Measurements from ENCODE around the gene FMN1. TPM values are rescaled to one million over a fixed set of nuclear protein-coding genes. Genes with fewer than 3 reads are reported as not detected.
A peak's percentile ranks its signal among the peaks of the same experiment; 100 is the strongest.

The FMN1 gene
- total and polyA plus RNA-seq, 2 of the 8 experiments (the other 6 are each of a cell fraction or from before 2014, with no cell fraction given), result 0.27 to 3.7 TPM

- Histone ChIP-seq H2BK12ac (ENCODE audit: low read depth, low read length) (no peak overlapping the region), H3K4ac (replicated peaks; ENCODE audit: insufficient read length, low read depth, low read length) (no peak overlapping the region), H3K56ac (replicated peaks; ENCODE audit: insufficient read length, low read depth, low read length) (no peak overlapping the region), H3K23me2 (ENCODE audit: low read depth, low read length) (peaks cover 8% of the 10 kb centered on the region; the same call in 1 of the 2 replicates), H2BK120ac (replicated peaks; ENCODE audit: low read depth, low read length) (no peak overlapping the region), H2BK5ac (ENCODE audit: low read depth, low read length) (no peak overlapping the region), H2BK20ac (ENCODE audit: low read length) (no peak overlapping the region), H2BK15ac (ENCODE audit: low read length) (no peak overlapping the region), H3K14ac (ENCODE audit: insufficient read length) (no peak overlapping the region), H3K79me1 (ENCODE audit: low read depth, low read length) (no peaks in the 10 kb centered on the region), H3K27ac (ENCODE audit: low read depth, low read length) (no peak overlapping the region), H3K9ac (replicated peaks in 1 of 4; ENCODE audit: extremely low read depth in 1 of 4, low read depth in 3 of 4, low read length in 3 of 4) (peak overlapping the region in 1 of 4 experiments; percentile 56; a peak in 1 of 7 replicates), H4K20me1 (replicated peaks in 1 of 2; ENCODE audit: control insufficient read depth in 1 of 2, insufficient read depth in 2 of 2, low read length in 2 of 2) (no peaks in the 10 kb centered on the region), H3K36me3 (ENCODE audit: control insufficient read depth in 2 of 4, insufficient read depth in 4 of 4, low read length in 3 of 4) (no peaks in the 10 kb centered on the region), H3K23ac (ENCODE audit: insufficient read length) (no peak overlapping the region), H3K27me3 (replicated peaks in 1 of 4; ENCODE audit: control insufficient read depth in 3 of 4, extremely low read depth in 1 of 4, insufficient read depth in 3 of 4, low read length in 3 of 4) (no peaks in the 10 kb centered on the region; a peak in 1 of 7 replicates), H2AFZ (ENCODE audit: low read length) (peak overlapping the region; percentile 95; the same call in 1 of the 2 replicates), H3K9me3 (ENCODE audit: insufficient read depth in 2 of 2, low read depth in 1 of 2, low read length in 1 of 2) (no peaks in the 10 kb centered on the region), H4K5ac (ENCODE audit: insufficient read length, low read depth, low read length) (no peak overlapping the region), H4K8ac (ENCODE audit: extremely low read depth, insufficient read depth, low read length) (peak overlapping the region; percentile 45; the same call in 1 of the 2 replicates), H3K4me3 (ENCODE audit: extremely low read depth in 1 of 4, insufficient read depth in 2 of 4, low read depth in 3 of 4, low read length in 4 of 4) (peak overlapping the region; percentile 40 to 64 (median 47); a peak in 7 of 8 replicates), H3K79me2 (ENCODE audit: control insufficient read depth in 1 of 2, insufficient read depth in 2 of 2, low read length in 2 of 2) (no peaks in the 10 kb centered on the region), H4K91ac (replicated peaks; ENCODE audit: insufficient read length, low read length) (no peak overlapping the region), H3K4me2 (ENCODE audit: insufficient read depth in 1 of 2, low read depth in 2 of 2, low read length in 2 of 2) (peak overlapping the region; percentile 83 to 89), H3K18ac (ENCODE audit: extremely low read depth, low read length) (no peak overlapping the region), H2AK5ac (ENCODE audit: low read depth, low read length) (no peak overlapping the region), H3K4me1 (replicated peaks in 1 of 4; ENCODE audit: control insufficient read depth in 3 of 4, insufficient read depth in 4 of 4, low read length in 3 of 4) (peaks cover 0 to 9% (median 4%) of the 10 kb centered on the region in 4 experiments; a peak in 2 of 7 replicates)
- no peak for DNase-seq (ENCODE audit: low read depth in 1 of 2, low spot score in 2 of 2)
- POLR2A ChIA-PET (ENCODE audit: partially characterized antibody), result interaction anchor here (0.7 to 1.3 kb wide), 3 partner anchors 9 to 22 kb away, joined by 3 read pairs; no protein-coding TSS in a partner anchor
- WGBS, 2 experiments (ENCODE audit: extremely low coverage in 1 of 2, insufficient coverage in 1 of 2, insufficient read length in 1 of 2, insufficient replicate concordance in 2 of 2, low coverage in 1 of 2, low lambda C conversion rate in 2 of 2, missing lambda C conversion rate in 1 of 2), result 19% methylated on average over 14 of the region's 17 CpGs; no CpG with 5 or more reads in 1 of the 2 experiments
- FAIRE-seq, result no peak
- CTCF ChIA-PET (ENCODE audit: partially characterized antibody), result interaction anchor here (0.6 to 3.4 kb wide), 7 partner anchors 12 to 506 kb away, joined by 3 to 21 read pairs (median 3); no protein-coding TSS in a partner anchor
- TF ChIP-seq HDAC6 (IDR thresholded peaks at IDR 0.05; ENCODE audit: low read depth, low read length), result no peak
- TF ChIP-seq KDM4A (IDR thresholded peaks at IDR 0.05; ENCODE audit: low read depth, low read length, severe bottlenecking), result peak; percentile 36
These were observed 277 bp downstream of the FMN1 start for GRCh38 chr15:33194237-33194636.
